Measurements from ENCODE around the gene KRTAP3-2. TPM values are rescaled to one million over a fixed set of nuclear protein-coding genes. Genes with fewer than 3 reads are reported as not detected.
A peak's percentile ranks its signal among the peaks of the same experiment; 100 is the strongest.
"Not testable (repeated sequence)": the region's sequence is repeated elsewhere in the genome, so short reads cannot be mapped to it uniquely, and the experiment has no call there.

Gene KRTAP3-2
- polyA plus RNA-seq, 1 experiment, result not detected

- H3K36me3 ChIP-seq (ENCODE audit: control insufficient read depth, insufficient read depth, low read length); H3K27me3 ChIP-seq (ENCODE audit: control insufficient read depth, insufficient read depth, low read length); H3K4me3 ChIP-seq (ENCODE audit: low read depth, low read length); DNase-seq (ENCODE audit: low read depth); POLR2A ChIA-PET: not testable (repeated sequence)
- TF ChIP-seq CTCF (IDR thresholded peaks at IDR 0.05; ENCODE audit: insufficient read depth, low read depth, low read length), result 0 out of 2 replicates have a peak, but pooled peaks have one; percentile 9
- CTCF ChIA-PET, result interaction anchor here (1.1 to 1.4 kb wide), 2 partner anchors 11 to 288 kb away, joined by 3 to 4 read pairs; partner anchors contain the start of gene KRTAP1-4
Observed at GRCh38 chr17:41040783-41041571, 41.3 kb upstream of the KRTAP3-2 start, which contains the start of gene KRTAP1-1. Gene KRTAP1-1 (minus strand): TSS chr17:41041450. CDS start chr17:41041397, 53 bp downstream.

- ChIA-PET CTCF (no interaction called here), POLR2A (no interaction called here)
- no peak for TF ChIP-seq CTCF (IDR thresholded peaks at IDR 0.05; ENCODE audit: insufficient read depth, low read depth, low read length)
- Histone ChIP-seq H3K36me3 (ENCODE audit: control insufficient read depth, insufficient read depth, low read length) (no peaks in the 10 kb centered on the region), H3K4me3 (ENCODE audit: low read depth, low read length) (no peak overlapping the region), H3K27me3 (ENCODE audit: control insufficient read depth, insufficient read depth, low read length) (no peaks in the 10 kb centered on the region)
- no peak for DNase-seq (ENCODE audit: low read depth)
Observed at GRCh38 chr17:41037853-41038350, 38.2 kb upstream of the KRTAP3-2 start.

- POLR2A ChIA-PET; CTCF ChIA-PET; H3K27me3 ChIP-seq (ENCODE audit: control insufficient read depth, insufficient read depth, low read length); H3K4me3 ChIP-seq (ENCODE audit: low read depth, low read length); DNase-seq (ENCODE audit: low read depth); H3K36me3 ChIP-seq (ENCODE audit: control insufficient read depth, insufficient read depth, low read length): not testable (repeated sequence)
Observed at GRCh38 chr17:41034346-41034935, 34.7 kb upstream of the KRTAP3-2 start, which contains the start of gene KRTAP1-3. Gene KRTAP1-3 (minus strand): TSS chr17:41034874. CDS start chr17:41034821, 53 bp downstream.

- no peak for DNase-seq (ENCODE audit: low read depth)
- no peaks in the 10 kb centered on the region for H3K27me3 ChIP-seq (ENCODE audit: control insufficient read depth, insufficient read depth, low read length)
- ChIA-PET POLR2A (no interaction called here), CTCF (interaction anchor here (1.0 to 1.6 kb wide), 4 partner anchors 11 to 122 kb away, joined by 3 to 5 read pairs (median 4); partner anchors contain the start of genes KRTAP1-1 and KRTAP2-1)
- no peaks in the 10 kb centered on the region for H3K36me3 ChIP-seq (ENCODE audit: control insufficient read depth, insufficient read depth, low read length)
- H3K4me3 ChIP-seq (ENCODE audit: low read depth, low read length), result no peak within 1 kb of the TSS
- TF ChIP-seq CTCF (IDR thresholded peaks at IDR 0.05; ENCODE audit: insufficient read depth, low read depth, low read length), result no peak
Observed at GRCh38 chr17:41029633-41030245, 30.0 kb upstream of the KRTAP3-2 start, which contains the start of gene KRTAP1-4. Gene KRTAP1-4 (minus strand): TSS chr17:41030195. CDS start chr17:41030078, 117 bp downstream.

- TF ChIP-seq CTCF (IDR thresholded peaks at IDR 0.05; ENCODE audit: insufficient read depth, low read depth, low read length), result no peak
- Histone ChIP-seq H3K4me3 (ENCODE audit: low read depth, low read length) (no peak within 1 kb of the TSS), H3K27me3 (ENCODE audit: control insufficient read depth, insufficient read depth, low read length) (no peaks in the 10 kb centered on the region), H3K36me3 (ENCODE audit: control insufficient read depth, insufficient read depth, low read length) (no peaks in the 10 kb centered on the region)
- DNase-seq (ENCODE audit: low read depth), result peak; percentile 90
- ChIA-PET CTCF (interaction anchor here (0.8 to 1.1 kb wide), 2 partner anchors 13 to 33 kb away, joined by 3 to 5 read pairs; partner anchors contain the start of gene KRTAP2-3), POLR2A (interaction anchor here (0.7 to 0.8 kb wide), 2 partner anchors 13 to 33 kb away, joined by 3 to 5 read pairs; partner anchors contain the start of gene KRTAP2-3)
Observed at GRCh38 chr17:41026715-41027471, 27.2 kb upstream of the KRTAP3-2 start, which contains the start of gene KRTAP1-5. Gene KRTAP1-5 (minus strand): TSS chr17:41027208. CDS start chr17:41027155, 53 bp downstream.

Data from BJ (cell line).